T follicular helper cell (primary cell): ENCODE results near the gene EEPD1.

Experiments used
- DNase-seq: peaks from one replicate; pipeline ENCODE4 v3.0.0-alpha.2; 2020; ENCODE audit warnings: low read depth

The EEPD1 gene

GRCh38 chr7:36299823-36300341 is 146.8 kb downstream of the EEPD1 start:
- no peak for DNase-seq

DNA sequence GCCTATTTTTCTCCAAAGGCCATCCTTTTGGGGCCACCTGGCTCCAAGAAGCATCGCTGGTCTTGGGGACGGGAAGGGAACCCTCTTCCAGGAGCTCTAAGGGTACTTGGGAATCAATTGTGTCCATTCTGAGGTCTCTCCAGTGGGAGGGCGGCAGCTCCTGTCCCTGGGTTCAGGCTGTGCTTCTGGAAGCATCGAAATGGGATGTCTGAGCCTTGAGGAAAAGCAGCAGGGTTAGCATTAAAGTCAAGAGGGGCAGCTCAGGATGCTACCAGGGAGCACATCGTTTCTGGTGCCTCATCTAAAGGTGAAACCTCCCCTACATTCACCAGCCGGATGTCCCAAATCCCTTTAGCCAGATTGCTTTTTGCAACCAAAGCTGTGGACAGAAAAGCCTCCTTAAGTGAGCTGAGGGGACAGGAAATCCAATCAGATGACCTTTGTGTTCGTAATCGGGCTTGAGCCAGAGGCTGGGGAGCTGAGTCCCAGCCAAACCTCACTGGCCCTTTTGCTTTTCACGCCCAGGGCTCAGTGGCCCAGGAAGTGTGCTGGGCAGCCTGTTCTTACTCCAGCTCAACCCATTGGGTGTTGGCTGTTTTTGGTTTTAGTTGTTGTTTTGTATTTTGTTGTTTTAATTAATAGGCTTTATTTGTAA is 147.8 kb downstream of the EEPD1 start:
- no peak for DNase-seq

DNA sequence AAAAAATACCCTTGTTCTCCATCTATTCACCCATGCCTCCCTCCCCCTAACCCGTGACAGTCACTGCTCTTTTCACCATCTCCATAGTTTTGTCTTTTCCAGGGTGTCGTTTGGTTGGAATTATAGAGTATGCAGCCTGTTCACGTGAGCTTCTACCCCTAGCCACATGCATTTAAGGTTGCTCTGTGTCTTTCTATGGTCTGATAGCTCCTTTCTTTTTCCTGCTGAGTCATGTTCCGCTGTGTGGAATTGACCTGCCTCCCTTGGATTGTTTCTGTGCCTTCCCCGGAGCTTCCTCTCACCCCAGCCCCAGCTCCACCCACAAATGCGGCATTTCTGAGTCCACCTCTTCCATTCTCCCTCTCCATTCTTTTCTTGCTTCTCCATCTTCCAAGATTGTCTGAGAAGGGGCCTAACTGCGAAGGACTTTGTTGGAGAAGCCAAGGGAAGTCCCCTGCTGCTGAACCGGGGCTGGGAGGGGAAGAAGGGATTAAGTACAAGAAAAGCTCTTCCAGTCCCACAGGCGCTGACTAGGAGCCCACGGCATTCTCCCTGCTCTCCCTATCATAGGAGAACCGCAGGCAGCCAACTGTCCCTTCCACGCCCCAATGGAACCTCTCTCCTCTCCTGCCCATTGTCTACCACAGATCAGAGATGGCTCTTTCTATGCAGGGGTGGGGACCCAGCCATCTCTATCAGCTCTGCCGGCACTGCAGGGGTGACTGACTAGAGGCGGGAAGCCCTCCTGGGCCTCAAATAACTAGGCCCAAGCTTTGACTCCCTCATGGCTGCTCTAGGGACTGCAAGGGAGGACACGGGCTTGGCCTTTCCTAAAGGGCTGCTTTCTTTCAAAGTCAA is 149.1 kb downstream of the EEPD1 start:
- no peak for DNase-seq

GRCh38 chr7:36303202-36304098 is 150.4 kb downstream of the EEPD1 start:
- DNase-seq: no peak

DNA sequence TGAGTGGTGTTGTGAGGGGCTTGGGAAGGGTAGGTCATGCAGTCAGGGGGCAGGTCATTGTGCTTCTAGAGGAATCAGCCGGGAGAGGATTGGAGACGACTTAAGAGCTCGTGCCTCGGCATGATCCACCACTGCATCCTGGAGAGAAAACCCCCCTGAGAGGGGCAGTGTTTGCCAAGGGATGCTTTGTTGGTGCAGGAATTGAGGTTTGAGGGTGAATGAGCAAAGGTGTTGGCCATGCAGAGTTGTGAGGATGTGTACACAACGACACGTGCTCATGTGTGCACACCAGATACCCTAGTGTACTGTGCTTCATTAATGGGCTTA is 151.0 kb downstream of the EEPD1 start:
- no peak for DNase-seq

GRCh38 chr7:36305226-36305625 is 152.2 kb downstream of the EEPD1 start:
- DNase-seq: no peak

- no peak for DNase-seq
These were observed 152.6 kb downstream of the EEPD1 start for GRCh38 chr7:36305648-36306047.

- DNase-seq: no peak
These were observed 153.2 kb downstream of the EEPD1 start for GRCh38 chr7:36306222-36306621.

DNA sequence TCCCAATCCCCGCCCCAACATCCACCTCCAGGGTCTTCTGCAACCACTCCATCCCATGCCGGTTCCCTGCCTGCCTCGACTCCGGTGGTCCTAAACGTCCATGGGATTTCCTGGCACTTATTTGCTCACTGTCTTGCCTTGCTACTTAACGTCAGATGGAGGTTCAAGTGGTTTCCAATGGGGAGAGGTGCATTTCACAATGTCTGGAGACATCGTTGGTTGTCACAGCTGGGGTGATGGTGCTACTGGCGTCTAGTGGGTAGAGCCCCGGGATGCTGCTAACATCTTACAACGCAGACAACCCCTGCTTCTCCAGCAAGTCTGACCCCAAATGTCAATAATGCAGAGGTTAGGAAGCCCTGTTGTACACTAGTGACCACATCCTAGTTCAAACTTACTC is 153.7 kb downstream of the EEPD1 start:
- no peak for DNase-seq

GRCh38 chr7:36308031-36308430 is 155.0 kb downstream of the EEPD1 start:
- no peak for DNase-seq

DNA sequence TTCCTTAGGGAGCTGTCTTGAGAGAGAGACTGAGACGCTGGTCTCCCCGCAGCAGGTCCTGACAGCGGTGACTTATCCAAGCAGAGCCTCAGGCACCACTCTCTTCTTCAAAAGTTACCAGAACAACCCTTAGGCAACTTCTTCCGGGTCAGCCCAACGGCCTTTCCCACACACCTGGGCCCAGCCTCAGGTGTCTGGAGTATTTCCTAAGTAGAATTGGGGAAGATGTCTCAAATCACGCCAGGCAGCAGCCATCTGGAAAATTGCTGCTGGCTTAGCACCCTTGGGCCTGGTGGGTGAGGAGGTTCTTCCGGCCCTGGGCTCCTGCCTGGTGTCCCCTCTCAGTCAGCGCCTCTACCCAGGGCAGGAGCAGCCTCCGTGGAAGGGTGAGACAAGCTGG is 156.2 kb downstream of the EEPD1 start:
- DNase-seq: no peak

DNA sequence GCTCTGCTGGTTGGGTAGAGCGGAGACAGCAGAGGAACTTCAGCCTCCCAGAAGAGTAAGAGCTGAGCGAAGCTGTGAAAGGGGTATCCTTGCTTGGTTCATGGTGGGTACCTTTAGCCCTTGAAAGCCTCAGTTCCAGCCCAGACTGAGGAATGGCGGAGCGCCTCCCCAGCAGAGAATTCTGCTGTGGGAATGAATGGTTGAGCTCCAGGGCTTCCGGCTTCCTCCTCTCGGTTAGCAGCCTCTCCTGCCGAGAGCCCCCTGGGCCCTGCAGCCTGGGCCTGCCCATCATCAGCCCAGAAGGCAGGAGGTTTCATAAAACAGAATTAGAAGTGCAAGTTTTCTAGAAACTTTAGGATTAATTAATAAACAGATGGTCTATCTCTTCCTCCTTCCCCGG is 156.7 kb downstream of the EEPD1 start:
- no peak for DNase-seq

DNA sequence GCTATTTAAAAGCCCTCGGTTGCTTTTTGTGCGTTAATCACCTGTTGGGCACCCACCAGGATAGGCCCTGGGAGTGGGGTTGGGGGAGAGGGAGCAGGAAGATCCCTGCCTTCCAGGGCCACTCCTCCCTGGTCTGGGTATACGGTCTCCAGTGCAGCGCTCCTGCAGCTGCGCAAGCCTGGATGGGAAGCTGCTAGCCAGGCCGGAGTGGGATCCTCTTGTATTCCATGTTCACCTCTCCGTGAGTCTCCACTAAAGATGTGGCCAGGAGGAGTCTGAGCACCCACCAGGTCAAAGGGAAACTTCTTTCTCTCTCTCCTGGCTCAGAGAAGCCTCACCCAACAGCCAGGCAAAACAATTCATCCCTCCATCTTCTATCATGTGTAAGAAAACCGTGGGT is 157.8 kb downstream of the EEPD1 start:
- no peak for DNase-seq

GRCh38 chr7:36311539-36311938 is 158.5 kb downstream of the EEPD1 start:
- DNase-seq: no peak

- no peak for DNase-seq
These were observed 159.2 kb downstream of the EEPD1 start for GRCh38 chr7:36312064-36312914.

GRCh38 chr7:36312915-36313334 is 159.9 kb downstream of the EEPD1 start:
- no peak for DNase-seq

GRCh38 chr7:36313607-36314006 is 160.6 kb downstream of the EEPD1 start:
- no peak for DNase-seq

- no peak for DNase-seq
These were observed 161.4 kb downstream of the EEPD1 start for GRCh38 chr7:36314491-36314890.

DNA sequence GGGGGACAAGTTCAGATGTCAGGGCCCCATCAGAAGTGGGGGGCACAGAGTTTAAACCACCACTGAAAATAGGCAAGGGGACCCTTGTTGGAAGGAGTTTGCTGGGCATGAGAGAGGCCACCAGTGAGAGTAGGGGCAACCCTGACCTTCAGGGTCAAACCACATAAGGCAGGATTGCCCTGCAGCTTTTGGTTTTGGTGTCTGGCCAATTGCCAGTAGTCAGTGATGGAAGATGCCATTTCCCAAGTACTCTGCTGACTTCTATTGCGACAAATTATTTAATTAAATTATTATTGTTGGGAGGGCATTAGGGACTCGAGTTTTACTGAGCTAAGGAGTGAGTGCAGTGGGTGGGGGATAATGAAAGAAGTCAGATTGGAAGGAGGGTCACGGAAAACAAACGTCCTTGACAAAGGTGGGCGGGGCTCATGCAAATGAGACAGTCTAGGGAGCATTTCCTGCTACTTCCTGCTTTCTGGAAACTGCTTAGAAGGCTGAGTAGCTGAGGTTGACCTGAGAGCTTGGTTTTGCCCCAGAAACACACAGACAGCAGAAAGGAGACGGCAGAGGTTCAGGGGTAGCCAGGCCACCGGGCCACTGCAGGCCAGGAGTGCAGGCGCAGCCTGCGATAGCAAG is 162.4 kb downstream of the EEPD1 start:
- no peak for DNase-seq

- no peak for DNase-seq
These were observed 163.3 kb downstream of the EEPD1 start for GRCh38 chr7:36316319-36316718.

GRCh38 chr7:36317276-36317675 is 164.2 kb downstream of the EEPD1 start:
- no peak for DNase-seq
